ENCODE measurements around the gene ITFG1.
A peak's percentile ranks its signal among the peaks of the same experiment; 100 is the strongest.

Gene ITFG1

DNA sequence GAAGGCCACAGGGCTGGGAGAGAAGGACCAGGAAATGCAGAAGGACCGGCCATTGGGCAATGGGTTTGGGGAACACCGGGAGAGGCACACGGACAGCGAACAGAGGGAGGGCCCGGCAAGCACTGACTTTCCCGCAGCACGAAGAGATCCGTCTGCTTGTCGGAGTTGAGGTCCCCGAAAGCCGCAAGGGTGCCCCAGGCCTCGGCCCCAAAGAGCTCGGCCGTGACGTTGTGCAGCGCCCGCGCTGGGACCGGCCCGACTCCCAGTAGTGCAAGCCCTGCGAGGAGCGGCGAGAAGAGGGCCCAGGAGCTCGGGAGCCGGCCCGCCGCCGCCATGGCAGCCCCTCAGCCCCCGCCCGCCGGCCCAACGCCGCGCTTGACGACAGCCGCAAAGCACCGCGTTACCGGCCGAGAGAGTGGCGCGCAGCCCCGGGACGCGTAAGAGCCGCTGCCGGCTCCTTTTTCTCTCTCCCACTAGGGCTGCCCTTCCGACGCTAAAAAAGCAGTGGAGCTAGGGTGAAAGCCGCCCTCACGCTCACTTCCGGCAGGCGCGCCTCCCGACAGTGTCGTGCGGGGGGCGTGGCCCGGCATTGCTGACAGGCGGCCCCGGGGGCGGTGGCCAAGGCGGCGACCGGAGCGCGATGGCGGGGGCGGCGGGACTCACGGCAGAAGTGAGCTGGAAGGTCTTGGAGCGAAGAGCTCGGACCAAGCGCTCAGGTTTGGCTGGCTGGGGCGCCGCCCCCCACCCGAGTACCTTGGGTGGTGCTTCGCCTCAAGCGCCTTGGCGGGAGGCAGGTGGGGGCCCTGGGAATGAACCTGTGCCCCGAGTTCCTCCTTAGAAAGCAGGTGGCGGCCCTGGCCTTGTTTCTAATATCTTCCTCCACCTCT, at the start of gene ITFG1, which contains the start of gene PHKB:
Gene ITFG1, minus strand, starts transcription at position 353 of the 887 bp plus-strand sequence. Its CDS starts 18 bp downstream, at position 335.
Gene PHKB, plus strand, starts transcription at position 621 of the 887 bp plus-strand sequence. Its CDS starts 20 bp downstream, at position 641.
- Histone ChIP-seq H3K4me3 (ENCODE audit: low read length) (peak within 1 kb of the TSS; percentile 99), H3K36me3 (ENCODE audit: control insufficient read depth, low read length) (peaks cover 65% of the 10 kb centered on the region), H3K9me2 (replicated peaks; ENCODE audit: control insufficient read depth, low read length) (no peaks in the 10 kb centered on the region), H3K4me2 (ENCODE audit: low read length) (peak within 1 kb of the TSS; percentile 87), H3F3A (ENCODE audit: control insufficient read depth, insufficient read depth) (peaks cover 17% of the 10 kb centered on the region), H3K79me2 (ENCODE audit: control insufficient read depth, low read length) (peaks cover 69% of the 10 kb centered on the region), H4K20me1 (ENCODE audit: control insufficient read depth, insufficient read depth, low read depth, low read length) (no peaks in the 10 kb centered on the region), H3K9me3 (ENCODE audit: control insufficient read depth, insufficient read depth, low read length) (no peaks in the 10 kb centered on the region), H3K27ac (ENCODE audit: low read depth, low read length) (peak within 1 kb of the TSS; percentile 80), H3K27me3 (ENCODE audit: control insufficient read depth, low read length) (no peaks in the 10 kb centered on the region), H3K4me1 (ENCODE audit: control insufficient read depth, low read length) (peaks cover 62% of the 10 kb centered on the region)
- TF ChIP-seq, protein P1, sequence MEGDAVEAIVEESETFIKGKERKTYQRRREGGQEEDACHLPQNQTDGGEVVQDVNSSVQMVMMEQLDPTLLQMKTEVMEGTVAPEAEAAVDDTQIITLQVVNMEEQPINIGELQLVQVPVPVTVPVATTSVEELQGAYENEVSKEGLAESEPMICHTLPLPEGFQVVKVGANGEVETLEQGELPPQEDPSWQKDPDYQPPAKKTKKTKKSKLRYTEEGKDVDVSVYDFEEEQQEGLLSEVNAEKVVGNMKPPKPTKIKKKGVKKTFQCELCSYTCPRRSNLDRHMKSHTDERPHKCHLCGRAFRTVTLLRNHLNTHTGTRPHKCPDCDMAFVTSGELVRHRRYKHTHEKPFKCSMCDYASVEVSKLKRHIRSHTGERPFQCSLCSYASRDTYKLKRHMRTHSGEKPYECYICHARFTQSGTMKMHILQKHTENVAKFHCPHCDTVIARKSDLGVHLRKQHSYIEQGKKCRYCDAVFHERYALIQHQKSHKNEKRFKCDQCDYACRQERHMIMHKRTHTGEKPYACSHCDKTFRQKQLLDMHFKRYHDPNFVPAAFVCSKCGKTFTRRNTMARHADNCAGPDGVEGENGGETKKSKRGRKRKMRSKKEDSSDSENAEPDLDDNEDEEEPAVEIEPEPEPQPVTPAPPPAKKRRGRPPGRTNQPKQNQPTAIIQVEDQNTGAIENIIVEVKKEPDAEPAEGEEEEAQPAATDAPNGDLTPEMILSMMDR (IDR thresholded peaks at IDR 0.05; ENCODE audit: low read depth, low read length, poor library complexity, severe bottlenecking) = no peak
- no peak for TF ChIP-seq EZH2phosphoT487 (IDR thresholded peaks at IDR 0.05; ENCODE audit: borderline replicate concordance, low read length)

DNA sequence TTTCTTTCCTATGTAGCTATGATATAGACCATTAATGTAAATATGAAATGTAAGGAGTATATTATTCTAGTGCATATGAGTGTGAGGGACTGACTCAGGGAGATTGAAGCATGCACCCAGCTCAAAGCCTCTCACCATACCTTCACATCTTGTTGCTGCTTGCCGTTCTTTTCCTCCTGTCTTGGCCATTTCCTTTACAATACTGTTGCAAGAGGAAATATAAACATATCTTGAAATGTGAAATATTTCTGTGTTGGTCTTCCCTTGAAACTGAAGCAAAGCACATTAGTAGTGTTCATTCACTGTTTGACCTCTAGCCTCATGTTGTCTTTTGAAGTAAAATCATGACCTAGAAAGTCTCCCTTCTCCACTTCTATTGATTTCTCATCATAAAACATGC, 46.8 kb upstream of the ITFG1 start:
- no peak overlapping the region for H3K27ac ChIP-seq (ENCODE audit: low read depth, low read length)
- no peak for TF ChIP-seq EZH2phosphoT487 (IDR thresholded peaks at IDR 0.05; ENCODE audit: borderline replicate concordance, low read length)
- TF ChIP-seq, protein P1 (IDR thresholded peaks at IDR 0.05; ENCODE audit: low read depth, low read length, poor library complexity, severe bottlenecking) = no peak

DNA sequence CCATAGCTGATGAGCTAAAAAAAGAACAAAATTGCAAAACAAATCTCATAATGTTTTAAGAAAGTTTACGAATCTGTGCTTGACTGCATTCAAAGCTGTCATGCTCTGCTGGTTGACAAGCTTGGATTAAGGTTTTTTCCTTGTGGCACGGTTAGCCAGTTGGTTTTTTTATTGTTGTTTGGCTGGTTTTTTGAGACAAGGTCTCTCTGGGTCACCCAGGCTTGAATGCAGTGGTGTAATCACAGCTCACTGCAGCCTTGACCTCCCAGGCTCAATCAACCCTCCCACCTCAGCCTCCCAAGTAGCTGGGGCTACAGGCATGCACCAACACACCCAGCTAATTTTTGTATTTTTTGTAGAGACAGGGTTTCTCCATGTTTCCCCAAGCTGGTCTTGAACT, 45.9 kb upstream of the ITFG1 start:
- no peak overlapping the region for H3K4me3 ChIP-seq (ENCODE audit: low read length)
- TF ChIP-seq, protein P1 (IDR thresholded peaks at IDR 0.05; ENCODE audit: low read depth, low read length, poor library complexity, severe bottlenecking) = no peak
- TF ChIP-seq EZH2phosphoT487 (IDR thresholded peaks at IDR 0.05; ENCODE audit: borderline replicate concordance, low read length) = no peak
- no peaks in the 10 kb centered on the region for H3K27me3 ChIP-seq (ENCODE audit: control insufficient read depth, low read length)
- no peaks in the 10 kb centered on the region for H3K79me2 ChIP-seq (ENCODE audit: control insufficient read depth, low read length)
- H3K4me2 ChIP-seq (ENCODE audit: low read length) = no peak overlapping the region
- H3F3A ChIP-seq (ENCODE audit: control insufficient read depth, insufficient read depth) = no peaks in the 10 kb centered on the region
- H3K36me3 ChIP-seq (ENCODE audit: control insufficient read depth, low read length) = peaks cover 32% of the 10 kb centered on the region
- peaks cover 7% of the 10 kb centered on the region for H3K4me1 ChIP-seq (ENCODE audit: control insufficient read depth, low read length)
- H3K27ac ChIP-seq (ENCODE audit: low read depth, low read length) = no peak overlapping the region
- H3K9me2 ChIP-seq (replicated peaks; ENCODE audit: control insufficient read depth, low read length) = no peaks in the 10 kb centered on the region
- H3K9me3 ChIP-seq (ENCODE audit: control insufficient read depth, insufficient read depth, low read length) = no peaks in the 10 kb centered on the region
- H4K20me1 ChIP-seq (ENCODE audit: control insufficient read depth, insufficient read depth, low read depth, low read length) = no peaks in the 10 kb centered on the region

More for the DNA sequence above, 46.8 kb upstream of the ITFG1 start:
- no peaks in the 10 kb centered on the region for H3K79me2 ChIP-seq (ENCODE audit: control insufficient read depth, low read length)
- no peak overlapping the region for H3K4me2 ChIP-seq (ENCODE audit: low read length)
- no peaks in the 10 kb centered on the region for H3F3A ChIP-seq (ENCODE audit: control insufficient read depth, insufficient read depth)
- no peak overlapping the region for H3K4me3 ChIP-seq (ENCODE audit: low read length)
- no peaks in the 10 kb centered on the region for H3K9me2 ChIP-seq (replicated peaks; ENCODE audit: control insufficient read depth, low read length)
- peaks cover 7% of the 10 kb centered on the region for H3K4me1 ChIP-seq (ENCODE audit: control insufficient read depth, low read length)
- H3K27me3 ChIP-seq (ENCODE audit: control insufficient read depth, low read length) = no peaks in the 10 kb centered on the region
- H3K9me3 ChIP-seq (ENCODE audit: control insufficient read depth, insufficient read depth, low read length) = no peaks in the 10 kb centered on the region
- H4K20me1 ChIP-seq (ENCODE audit: control insufficient read depth, insufficient read depth, low read depth, low read length) = no peaks in the 10 kb centered on the region
- H3K36me3 ChIP-seq (ENCODE audit: control insufficient read depth, low read length) = peaks cover 29% of the 10 kb centered on the region
